H1 (cell line): ENCODE results near the gene TOR4A. TPM values are rescaled to one million over a fixed set of nuclear protein-coding genes. Genes with fewer than 3 reads are reported as not detected.

Experiments
- CTCF ChIA-PET: fragments of 300-600 bp; sonication (Branson Sonifier 250); formaldehyde crosslinking; loops from one replicate; lab custom pipeline; 2021; ENCODE audit not compliant: partially characterized antibody; lab: Charles Lee
- POLR2A ChIA-PET: fragments of 300-600 bp; sonication (Branson Sonifier 250); formaldehyde crosslinking; loops from one replicate; lab custom pipeline; 2021; ENCODE audit warnings: inconsistent platforms; ENCODE audit not compliant: partially characterized antibody; lab: Charles Lee
- DNase-seq, 2 experiments: peaks; one replicate each; pipeline versions ENCODE4 v3.0.0 to v3.0.0-alpha.2; 2010 to 2022; ENCODE audit warnings: low spot score in 2 of 2, low read depth in 1 of 2, mixed read lengths in 1 of 2
- FAIRE-seq: peaks from 2 replicates; lab custom pipeline; 2011; peaks lifted over from hg19 to GRCh38; lab: Jason Lieb, UNC
- H2AFZ ChIP-seq: 2 replicates; pipeline ENCODE4 v1.8.1; 2012; ENCODE audit warnings: low read length, inconsistent platforms
- H2AK5ac ChIP-seq: 2 replicates; pipeline ENCODE4 v1.6.1; 2013; ENCODE audit warnings: low read depth, low read length
- H2BK120ac ChIP-seq: replicated peaks from 2 replicates; pipeline ENCODE3; 2013; ENCODE audit warnings: low read depth, low read length, inconsistent platforms
- H2BK12ac ChIP-seq: 2 replicates; pipeline ENCODE4 v1.6.1; 2013; ENCODE audit warnings: low read depth, low read length
- H2BK15ac ChIP-seq: 2 replicates; pipeline ENCODE4 v1.6.1; 2013; ENCODE audit warnings: low read length
- H2BK20ac ChIP-seq: 2 replicates; pipeline ENCODE4 v1.6.1; 2013; ENCODE audit warnings: low read length
- H2BK5ac ChIP-seq: 2 replicates; pipeline ENCODE4 v1.6.1; 2013; ENCODE audit warnings: low read depth, low read length
- H3K14ac ChIP-seq: 2 replicates; pipeline ENCODE4 v1.6.1; 2013; ENCODE audit warnings: inconsistent platforms; ENCODE audit not compliant: insufficient read length
- H3K18ac ChIP-seq: 2 replicates; pipeline ENCODE4 v1.6.1; 2013; ENCODE audit warnings: low read length; ENCODE audit errors: extremely low read depth
- H3K23ac ChIP-seq: 2 replicates; pipeline ENCODE4 v1.6.1; 2013; ENCODE audit warnings: inconsistent platforms; ENCODE audit not compliant: insufficient read length
- H3K23me2 ChIP-seq: 2 replicates; pipeline ENCODE4 v1.6.1; 2013; ENCODE audit warnings: low read depth, low read length
- H3K27ac ChIP-seq: 2 replicates; pipeline ENCODE4 v1.6.1; 2011; ENCODE audit warnings: low read depth, low read length, inconsistent platforms
- H3K27me3 ChIP-seq, 4 experiments: replicated peaks in 1 of 4; 1 replicate in 1 of 4; 2 replicates in 3 of 4; pipeline versions ENCODE4 v1.6.1 to v1.8.1; 2011 to 2013; ENCODE audit warnings: low read length in 3 of 4, mild to moderate bottlenecking in 3 of 4, inconsistent platforms in 2 of 4, mixed read lengths in 2 of 4, moderate library complexity in 1 of 4; ENCODE audit not compliant: control insufficient read depth in 3 of 4, insufficient read depth in 3 of 4; ENCODE audit errors: extremely low read depth in 1 of 4
- H3K36me3 ChIP-seq, 4 experiments: 2 replicates each; pipeline versions ENCODE4 v1.6.1 to v1.8.1; 2011 to 2013; ENCODE audit warnings: mild to moderate bottlenecking in 4 of 4, low read length in 3 of 4, moderate library complexity in 2 of 4, control low read depth in 1 of 4, inconsistent platforms in 1 of 4; ENCODE audit not compliant: insufficient read depth in 4 of 4, control insufficient read depth in 2 of 4
- H3K4ac ChIP-seq: replicated peaks from 2 replicates; pipeline ENCODE3; 2013; ENCODE audit warnings: low read length, low read depth, mixed read lengths, inconsistent platforms; ENCODE audit not compliant: insufficient read length
- H3K4me1 ChIP-seq, 4 experiments: replicated peaks in 1 of 4; 1 replicate in 1 of 4; 2 replicates in 3 of 4; pipeline versions ENCODE4 v1.6.1 to v1.8.1; 2011 to 2013; ENCODE audit warnings: low read length in 3 of 4, inconsistent platforms in 2 of 4, mixed read lengths in 1 of 4; ENCODE audit not compliant: insufficient read depth in 4 of 4, control insufficient read depth in 3 of 4
- H3K4me2 ChIP-seq, 2 experiments: 2 replicates each; pipeline versions ENCODE4 v1.6.1 to v1.8.1; 2011 to 2013; ENCODE audit warnings: low read depth in 2 of 2, low read length in 2 of 2, control low read depth in 1 of 2, inconsistent platforms in 1 of 2, mild to moderate bottlenecking in 1 of 2; ENCODE audit not compliant: insufficient read depth in 1 of 2
- H3K4me3 ChIP-seq, 4 experiments: fragments of 200-600, 300-600 bp in 1 of 4; sonication (generic), shearing (Covaris generic), sonication (Bioruptor Twin) in 1 of 4; 2 replicates each; pipeline versions ENCODE4 v1.5.1 to v1.8.1; 2011 to 2016; ENCODE audit warnings: low read length in 4 of 4, low read depth in 3 of 4, control low read depth in 2 of 4, inconsistent platforms in 2 of 4, mild to moderate bottlenecking in 2 of 4, mixed read lengths in 1 of 4, moderate library complexity in 1 of 4; ENCODE audit not compliant: insufficient read depth in 2 of 4; ENCODE audit errors: extremely low read depth in 1 of 4
- H3K56ac ChIP-seq: replicated peaks from 2 replicates; pipeline ENCODE3; 2013; ENCODE audit warnings: low read depth, mild to moderate bottlenecking, mixed read lengths, low read length, inconsistent platforms; ENCODE audit not compliant: insufficient read length
- H3K79me1 ChIP-seq: 2 replicates; pipeline ENCODE4 v1.6.1; 2013; ENCODE audit warnings: low read depth, low read length, control low read depth
- H3K79me2 ChIP-seq, 2 experiments: 2 replicates each; pipeline versions ENCODE4 v1.6.1 to v1.8.1; 2012 to 2013; ENCODE audit warnings: low read length in 2 of 2, mild to moderate bottlenecking in 2 of 2, inconsistent platforms in 1 of 2; ENCODE audit not compliant: insufficient read depth in 2 of 2, control insufficient read depth in 1 of 2
- H3K9ac ChIP-seq, 4 experiments: replicated peaks in 1 of 4; 1 replicate in 1 of 4; 2 replicates in 3 of 4; pipeline versions ENCODE4 v1.6.1 to v1.8.1; 2011 to 2013; ENCODE audit warnings: low read depth in 3 of 4, low read length in 3 of 4, control low read depth in 2 of 4, mild to moderate bottlenecking in 2 of 4, moderate library complexity in 2 of 4, inconsistent platforms in 1 of 4; ENCODE audit errors: extremely low read depth in 1 of 4
- H3K9me3 ChIP-seq, 2 experiments: 2 replicates each; pipeline versions ENCODE4 v1.6.1 to v1.8.1; 2012 to 2013; ENCODE audit warnings: mild to moderate bottlenecking in 2 of 2, moderate library complexity in 2 of 2, control low read depth in 1 of 2, inconsistent platforms in 1 of 2, low read depth in 1 of 2, low read length in 1 of 2, mixed read lengths in 1 of 2; ENCODE audit not compliant: insufficient read depth in 2 of 2
- H4K20me1 ChIP-seq, 2 experiments: replicated peaks in 1 of 2; 2 replicates each; pipeline versions ENCODE3 to v1.8.1; 2011 to 2013; ENCODE audit warnings: inconsistent platforms in 2 of 2, low read length in 2 of 2, mild to moderate bottlenecking in 1 of 2; ENCODE audit not compliant: insufficient read depth in 2 of 2, control insufficient read depth in 1 of 2
- H4K5ac ChIP-seq: 2 replicates; pipeline ENCODE4 v1.6.1; 2013; ENCODE audit warnings: low read length, low read depth, mixed read lengths, inconsistent platforms; ENCODE audit not compliant: insufficient read length
- H4K8ac ChIP-seq: 2 replicates; pipeline ENCODE4 v1.8.0; 2013; ENCODE audit warnings: mild to moderate bottlenecking, moderate library complexity, low read length, inconsistent platforms; ENCODE audit not compliant: insufficient read depth; ENCODE audit errors: extremely low read depth
- H4K91ac ChIP-seq: replicated peaks from 2 replicates; pipeline ENCODE3; 2013; ENCODE audit warnings: low read length, mixed read lengths, inconsistent platforms; ENCODE audit not compliant: insufficient read length
- BCL11A ChIP-seq, 2 experiments: IDR thresholded peaks; one replicate each; pipeline ENCODE4 v1.6.1; 2011; ENCODE audit warnings: low read depth in 2 of 2, low read length in 2 of 2, mild to moderate bottlenecking in 2 of 2
- CBX8 ChIP-seq: fragments of 300-800, 300-1000 bp; sonication (generic); IDR thresholded peaks from 2 replicates; pipeline ENCODE4 v1.7.1; 2016; ENCODE audit warnings: low read depth, low read length, borderline replicate concordance
- JUND ChIP-seq: IDR thresholded peaks from 2 replicates; pipeline ENCODE4 v1.6.1; 2011; ENCODE audit warnings: mild to moderate bottlenecking, improper control_type of control experiment, low read length
- POLR2AphosphoS5 ChIP-seq: IDR thresholded peaks from 2 replicates; pipeline ENCODE4 v1.6.1; 2011; ENCODE audit warnings: low read depth, low read length
- RNF2 ChIP-seq: fragments of 200-900, 300-1000 bp; sonication (generic); IDR thresholded peaks from 2 replicates; pipeline ENCODE4 v1.7.1; 2016; ENCODE audit warnings: borderline replicate concordance, low read depth, mild to moderate bottlenecking, antibody characterized with exemption, low read length; ENCODE audit not compliant: poor library complexity, severe bottlenecking; ENCODE audit errors: missing control alignments
- RXRA ChIP-seq: IDR thresholded peaks from 2 replicates; pipeline ENCODE4 v1.6.1; 2011; ENCODE audit warnings: low read depth, mild to moderate bottlenecking, low read length, moderate library complexity; ENCODE audit not compliant: insufficient read depth
- SP1 ChIP-seq: IDR thresholded peaks from 2 replicates; pipeline ENCODE4 v1.6.1; 2011; ENCODE audit warnings: low read depth, low read length
- SUZ12 ChIP-seq: fragments of 200-600 bp; sonication (generic); IDR thresholded peaks from 2 replicates; pipeline ENCODE4 v1.6.1; 2012; ENCODE audit warnings: mild to moderate bottlenecking, inconsistent platforms, low read length, moderate library complexity, mixed read lengths
- TAF7 ChIP-seq: optimal IDR thresholded peaks from 2 replicates; pipeline ENCODE3; 2011; ENCODE audit warnings: low read depth, mild to moderate bottlenecking, inconsistent platforms, low read length, moderate library complexity, borderline replicate concordance
- WGBS, 2 experiments: shearing (Covaris generic) in 1 of 2; methylation state at CpG; one replicate each; pipeline versions ENCODE4 v1.1.6 to v1.1.7; 2013 to 2015; ENCODE audit warnings: low lambda C conversion rate in 2 of 2, mixed read lengths in 2 of 2, inconsistent platforms in 1 of 2, low coverage in 1 of 2, missing lambda C conversion rate in 1 of 2; ENCODE audit not compliant: insufficient replicate concordance in 2 of 2, insufficient coverage in 1 of 2, insufficient read length in 1 of 2; ENCODE audit errors: extremely low coverage in 1 of 2, missing lambda C conversion rate in 1 of 2; 5-methylcytosine and 5-hydroxymethylcytosine counted together
- polyA plus RNA-seq, 7 experiments: library from polyadenylated mRNA; depleted of rRNA in 3 of 7; stranded (reverse) in 5 of 7; unstranded in 2 of 7; fragments of >200 nt in 5 of 7; fragments of 200-250 nt in 2 of 7; gene quantifications; 1 replicate in 5 of 7; 2 replicates in 1 of 7; 4 replicates in 1 of 7; pipeline versions ENCODE4 v1.2.1 to v1.2.3, GENCODE V29; 2011 to 2013; ENCODE audit warnings: missing spikeins in 2 of 7, mixed read lengths in 2 of 7
- total RNA-seq: library from RNA; stranded (reverse); fragmentation: NEBNext Ultra II Directional; extraction: Animal tissue kit (Norgen Biotek cat#: 25700); gene quantifications from 2 replicates; pipeline ENCODE4 v1.2.1, GENCODE V29; 2021
- TF ChIP-seq, protein P1 (sequence below): IDR thresholded peaks from 2 replicates; pipeline ENCODE4 v1.6.1; 2012; ENCODE audit warnings: inconsistent platforms

TOR4A gene
- total and polyA plus RNA-seq, 2 of the 8 experiments (the other 6 are each of a cell fraction or from before 2014, with no cell fraction given): 8.4 to 9.3 TPM

DNA sequence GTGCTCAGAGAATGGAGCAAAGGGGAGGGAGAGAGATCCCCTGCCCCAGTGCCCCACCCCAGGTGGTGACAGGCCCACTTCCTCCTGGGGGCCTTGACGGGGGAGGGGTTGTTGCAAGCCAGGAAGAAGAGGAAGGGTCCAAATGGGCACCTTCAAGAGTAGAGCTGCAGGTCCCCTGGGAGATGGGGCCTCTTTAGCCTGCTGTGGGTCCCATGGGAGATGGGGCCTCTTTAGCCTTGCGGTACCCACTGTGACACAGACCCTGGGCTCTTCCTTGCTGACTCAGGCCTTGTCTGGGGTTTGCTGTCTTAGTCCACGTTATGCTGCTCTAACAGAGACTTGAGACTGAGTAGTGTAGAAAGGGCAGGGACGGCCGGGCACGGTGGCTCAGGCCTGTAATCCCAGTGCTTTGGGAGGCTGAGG, 9.6 kb upstream of the TOR4A start:
- TF ChIP-seq SP1 (no peak), RXRA (no peak), RNF2 (no peak), TAF7 (no peak), POLR2AphosphoS5 (no peak), BCL11A (IDR thresholded peaks at IDR 0.05; ENCODE audit: low read depth in 2 of 2, low read length in 2 of 2) (no peak), CBX8 (no peak), SUZ12 (no peak), JUND (no peak)
- TF ChIP-seq, protein P1, sequence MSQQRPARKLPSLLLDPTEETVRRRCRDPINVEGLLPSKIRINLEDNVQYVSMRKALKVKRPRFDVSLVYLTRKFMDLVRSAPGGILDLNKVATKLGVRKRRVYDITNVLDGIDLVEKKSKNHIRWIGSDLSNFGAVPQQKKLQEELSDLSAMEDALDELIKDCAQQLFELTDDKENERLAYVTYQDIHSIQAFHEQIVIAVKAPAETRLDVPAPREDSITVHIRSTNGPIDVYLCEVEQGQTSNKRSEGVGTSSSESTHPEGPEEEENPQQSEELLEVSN: no peak
- TF ChIP-seq, all 59 proteins: peak for 0
- Histone ChIP-seq H3K4me1 (no peaks in the 10 kb centered on the region), H3K36me3 (peaks cover 6 to 37% (median 27%) of the 10 kb centered on the region in 4 experiments), H4K20me1 (peaks cover 4 to 9% of the 10 kb centered on the region in 2 experiments), H3K4me2 (no peak overlapping the region), H3K56ac (no peak overlapping the region), H3K23me2 (no peaks in the 10 kb centered on the region), H2BK5ac (no peak overlapping the region), H4K5ac (no peak overlapping the region), H4K91ac (no peak overlapping the region), H3K79me1 (no peaks in the 10 kb centered on the region), H3K23ac (no peak overlapping the region), H3K79me2 (no peaks in the 10 kb centered on the region), H2BK20ac (no peak overlapping the region), H3K9ac (no peak overlapping the region), H3K4ac (no peak overlapping the region), H3K27me3 (no peaks in the 10 kb centered on the region), H3K27ac (no peak overlapping the region), H3K14ac (no peak overlapping the region), H2BK15ac (no peak overlapping the region), H4K8ac (no peak overlapping the region), H3K18ac (no peak overlapping the region), H2BK120ac (no peak overlapping the region), H3K4me3 (no peak overlapping the region), H2BK12ac (no peak overlapping the region), H2AFZ (no peak overlapping the region), H2AK5ac (no peak overlapping the region), H3K9me3 (no peaks in the 10 kb centered on the region)
- no peak for FAIRE-seq
- no peak for DNase-seq
- WGBS, 2 experiments: 95% methylated on average over 6 of the region's 6 CpGs; no CpG with 5 or more reads in 1 of the 2 experiments
- ChIA-PET CTCF (interaction anchor here (0.8 to 2.6 kb wide), 5 partner anchors 14 to 177 kb away, joined by 3 to 11 read pairs (median 3); no protein-coding TSS in a partner anchor), POLR2A (interaction anchor here (1.7 to 69.9 kb wide), 3 partner anchors 11 to 33 kb away, joined by 4 to 1462 read pairs (median 1462); partner anchors contain the start of genes CYSRT1, NDOR1, NELFB and RNF208)
